Endothelial cell of umbilical vein (primary cell): ENCODE data around the gene TEKT5.
"Not testable (repeated sequence)": the region's sequence is repeated elsewhere in the genome, so short reads cannot be mapped to it uniquely, and the experiment has no call there.

Source experiments
- EZH2 ChIP-seq: IDR thresholded peaks from 2 replicates; pipeline ENCODE4 v1.6.1; 2012; ENCODE audit warnings: borderline replicate concordance, low read depth, mild to moderate bottlenecking, moderate library complexity, low read length, inconsistent platforms; ENCODE audit not compliant: severe bottlenecking
- GATA2 ChIP-seq: IDR thresholded peaks from 2 replicates; pipeline ENCODE4 v1.7.0; 2011; ENCODE audit warnings: low read depth, mild to moderate bottlenecking, moderate library complexity, mixed read lengths, low read length; ENCODE audit not compliant: insufficient read length, insufficient read depth
- JUN ChIP-seq: IDR thresholded peaks from 2 replicates; pipeline ENCODE4 v1.6.1; 2011; ENCODE audit warnings: borderline replicate concordance, low read depth; ENCODE audit not compliant: insufficient read length, insufficient read depth
- MYC ChIP-seq: IDR thresholded peaks from one replicate; pipeline ENCODE4 v1.6.1; 2011; ENCODE audit warnings: mild to moderate bottlenecking, low read depth, low read length
- POLR2A ChIP-seq: IDR thresholded peaks from 2 replicates; pipeline ENCODE4 v1.6.1; 2012; ENCODE audit warnings: low read depth, mild to moderate bottlenecking, control low read depth, low read length
- POLR2AphosphoS5 ChIP-seq: IDR thresholded peaks from 2 replicates; pipeline ENCODE4 v1.6.1; 2012; ENCODE audit warnings: low read depth, mild to moderate bottlenecking, control low read depth, low read length, moderate library complexity; ENCODE audit not compliant: insufficient read depth
- TF ChIP-seq, protein P1 (sequence below), 2 donors: IDR thresholded peaks; 1 replicate in 1 of 2; 2 replicates in 1 of 2; pipeline ENCODE4 v1.5.1; 2011; ENCODE audit warnings: low read length in 2 of 2, mild to moderate bottlenecking in 2 of 2, moderate library complexity in 2 of 2, control low read depth in 1 of 2, inconsistent platforms in 1 of 2, low read depth in 1 of 2; ENCODE audit not compliant: insufficient read depth in 1 of 2; ENCODE audit errors: extremely low read depth in 1 of 2
- TF ChIP-seq, protein P2 (sequence below): IDR thresholded peaks from 2 replicates; pipeline ENCODE4 v1.6.1; 2011; ENCODE audit not compliant: insufficient read depth, insufficient read length

DNA sequence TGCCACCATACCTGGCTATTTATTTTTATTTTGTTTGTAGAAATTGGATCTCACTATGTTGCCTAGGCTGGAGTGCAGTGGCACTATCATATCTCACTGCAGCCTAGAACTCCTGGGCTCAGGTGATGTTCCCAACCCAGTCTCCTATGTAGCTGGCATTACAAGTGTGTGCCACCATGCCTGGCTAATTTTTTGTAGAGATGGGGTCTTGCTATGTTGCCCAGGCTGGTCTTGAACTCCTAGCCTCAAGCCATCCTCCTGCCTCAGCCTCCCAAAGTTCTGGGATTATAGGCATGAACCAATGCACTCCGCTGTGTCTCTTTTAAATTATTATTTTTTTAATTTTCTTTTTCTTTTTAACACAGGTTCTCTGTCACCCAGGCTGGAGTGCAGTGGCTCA lies 45.6 kb downstream of the TEKT5 start:
- TF ChIP-seq, protein P1, sequence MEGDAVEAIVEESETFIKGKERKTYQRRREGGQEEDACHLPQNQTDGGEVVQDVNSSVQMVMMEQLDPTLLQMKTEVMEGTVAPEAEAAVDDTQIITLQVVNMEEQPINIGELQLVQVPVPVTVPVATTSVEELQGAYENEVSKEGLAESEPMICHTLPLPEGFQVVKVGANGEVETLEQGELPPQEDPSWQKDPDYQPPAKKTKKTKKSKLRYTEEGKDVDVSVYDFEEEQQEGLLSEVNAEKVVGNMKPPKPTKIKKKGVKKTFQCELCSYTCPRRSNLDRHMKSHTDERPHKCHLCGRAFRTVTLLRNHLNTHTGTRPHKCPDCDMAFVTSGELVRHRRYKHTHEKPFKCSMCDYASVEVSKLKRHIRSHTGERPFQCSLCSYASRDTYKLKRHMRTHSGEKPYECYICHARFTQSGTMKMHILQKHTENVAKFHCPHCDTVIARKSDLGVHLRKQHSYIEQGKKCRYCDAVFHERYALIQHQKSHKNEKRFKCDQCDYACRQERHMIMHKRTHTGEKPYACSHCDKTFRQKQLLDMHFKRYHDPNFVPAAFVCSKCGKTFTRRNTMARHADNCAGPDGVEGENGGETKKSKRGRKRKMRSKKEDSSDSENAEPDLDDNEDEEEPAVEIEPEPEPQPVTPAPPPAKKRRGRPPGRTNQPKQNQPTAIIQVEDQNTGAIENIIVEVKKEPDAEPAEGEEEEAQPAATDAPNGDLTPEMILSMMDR (IDR thresholded peaks at IDR 0.05; ENCODE audit: extremely low read depth in 1 of 2, insufficient read depth in 1 of 2, low read depth in 1 of 2, low read length in 2 of 2) = not testable (repeated sequence)
- TF ChIP-seq POLR2A, POLR2AphosphoS5, EZH2, GATA2, JUN, MYC: not testable (repeated sequence)
- TF ChIP-seq, protein P2, sequence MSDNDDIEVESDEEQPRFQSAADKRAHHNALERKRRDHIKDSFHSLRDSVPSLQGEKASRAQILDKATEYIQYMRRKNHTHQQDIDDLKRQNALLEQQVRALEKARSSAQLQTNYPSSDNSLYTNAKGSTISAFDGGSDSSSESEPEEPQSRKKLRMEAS = not testable (repeated sequence)
